K562 (cell line): Measurements from ENCODE around the gene COPRS. TPM values are rescaled to one million over a fixed set of nuclear protein-coding genes. Genes with fewer than 3 reads are reported as not detected.

Source experiments
- ATAC-seq: fragments of 200-7000 bp; cut with Tn5 transposase; 3 replicates; pipeline ENCODE4 v1.9.1; 2020; ENCODE audit warnings: moderate library complexity
- BruUV-seq: library from RNA; stranded (reverse); fragments of 400-500 nt; replicated peaks from 2 replicates; lab custom pipeline; 2021; lab: Mats Ljungman, UMichigan
- CTCF ChIA-PET: fragments of 300-600 bp; formaldehyde crosslinking; extraction: SDS; loops from one replicate; lab custom pipeline; 2021; ENCODE audit warnings: low intra/inter-chr PET ratio; lab: Yijun Ruan, JAX
- POLR2A ChIA-PET: fragments of 300-600, 350-650 bp; sonication (Branson Sonifier 250); formaldehyde crosslinking; extraction: SDS; loops from one replicate; lab custom pipeline; 2021; ENCODE audit warnings: antibody characterized with exemption, inconsistent platforms; lab: Yijun Ruan, JAX
- DNase-seq, 4 experiments: peaks; one replicate each; pipeline versions ENCODE4 v3.0.0 to v3.0.0-alpha.2; 2011 to 2018; ENCODE audit warnings: low spot score in 3 of 4, mixed read lengths in 3 of 4; ENCODE audit errors: extremely low read depth in 1 of 4
- FAIRE-seq: peaks from 2 replicates; lab custom pipeline; 2011; peaks lifted over from hg19 to GRCh38; lab: Jason Lieb, UNC
- H2AFZ ChIP-seq: 2 replicates; pipeline ENCODE4 v1.6.0; 2011; ENCODE audit warnings: low read depth, low read length, control low read depth, inconsistent platforms
- H3K27ac ChIP-seq: fragments of 200-600 bp; 3 replicates; pipeline ENCODE4 v1.8.0; 2011; ENCODE audit warnings: low read depth, mild to moderate bottlenecking, control low read depth, inconsistent platforms, low read length, moderate library complexity, mixed read lengths; ENCODE audit errors: extremely low read depth
- H3K27me3 ChIP-seq, 2 experiments: fragments of 300-600 bp in 1 of 2; 2 replicates in 1 of 2; 3 replicates in 1 of 2; pipeline versions ENCODE4 v1.6.0 to v1.8.0; 2011; ENCODE audit warnings: inconsistent platforms in 2 of 2, low read length in 2 of 2, mild to moderate bottlenecking in 1 of 2, mixed read lengths in 1 of 2, moderate library complexity in 1 of 2; ENCODE audit not compliant: control insufficient read depth in 2 of 2, insufficient read depth in 2 of 2
- H3K36me3 ChIP-seq: fragments of 300-600 bp; 3 replicates; pipeline ENCODE4 v1.8.0; 2011; ENCODE audit warnings: mild to moderate bottlenecking, low read length, inconsistent platforms; ENCODE audit not compliant: control insufficient read depth, insufficient read depth
- H3K4me1 ChIP-seq, 2 experiments: fragments of 200-600 bp in 1 of 2; replicated peaks in 1 of 2; 2 replicates in 1 of 2; 3 replicates in 1 of 2; pipeline versions ENCODE4 v1.5.1 to v1.8.0; 2011; ENCODE audit warnings: inconsistent platforms in 2 of 2, low read length in 2 of 2, mild to moderate bottlenecking in 1 of 2, mixed read lengths in 1 of 2, moderate library complexity in 1 of 2; ENCODE audit not compliant: control insufficient read depth in 2 of 2, insufficient read depth in 2 of 2
- H3K4me2 ChIP-seq: 2 replicates; pipeline ENCODE4 v1.6.1; 2011; ENCODE audit warnings: low read length, control low read depth, inconsistent platforms, mixed read lengths; ENCODE audit not compliant: insufficient read depth
- H3K4me3 ChIP-seq: fragments of 200-600 bp; sonication (generic), shearing (Covaris generic); 2 replicates; pipeline ENCODE4 v1.5.1; 2016; ENCODE audit warnings: control low read depth, inconsistent platforms
- H3K79me2 ChIP-seq: fragments of 200-600 bp; 3 replicates; pipeline ENCODE4 v1.8.0; 2011; ENCODE audit warnings: low read length, inconsistent platforms; ENCODE audit not compliant: control insufficient read depth, insufficient read depth
- H3K9ac ChIP-seq, 2 experiments: 2 replicates each; pipeline versions ENCODE4 v1.6.0 to v1.6.1; 2011; ENCODE audit warnings: low read depth in 2 of 2, low read length in 2 of 2, control low read depth in 1 of 2, inconsistent platforms in 1 of 2, mild to moderate bottlenecking in 1 of 2, mixed read lengths in 1 of 2; ENCODE audit not compliant: insufficient read depth in 1 of 2
- H3K9me1 ChIP-seq: one replicate; pipeline ENCODE4 v1.6.0; 2011; ENCODE audit warnings: inconsistent platforms, mild to moderate bottlenecking, low read length, moderate library complexity; ENCODE audit not compliant: control insufficient read depth, insufficient read depth
- H3K9me3 ChIP-seq: replicated peaks from 2 replicates; pipeline ENCODE4 v1.5.1; 2011; ENCODE audit warnings: low read depth, low read length, inconsistent platforms; ENCODE audit not compliant: control insufficient read depth, insufficient read depth
- H4K20me1 ChIP-seq: replicated peaks from 2 replicates; pipeline ENCODE4 v1.6.1; 2011; ENCODE audit warnings: low read length, inconsistent platforms, mixed read lengths; ENCODE audit not compliant: control insufficient read depth, insufficient read depth
- BACH1 ChIP-seq: fragments of 200-800 bp; sonication (Bioruptor generic); IDR thresholded peaks from 2 replicates; pipeline ENCODE4 v1.6.1; 2016; ENCODE audit warnings: missing genetic modification characterization, missing compliant biosample characterization
- BDP1 ChIP-seq: IDR thresholded peaks from 3 replicates; pipeline ENCODE4 v1.6.1; 2011; ENCODE audit not compliant: insufficient read length, insufficient read depth
- EGR1 ChIP-seq: fragments of 450-650 bp; conservative IDR thresholded peaks from 2 replicates; pipeline ENCODE4 v1.6.1; 2017; ENCODE audit warnings: mild to moderate bottlenecking
- EHMT2 ChIP-seq: fragments of 450-650 bp; IDR thresholded peaks from 2 replicates; pipeline ENCODE4 v1.6.1; 2018; ENCODE audit warnings: antibody characterized with exemption
- ETV6 ChIP-seq, 3 experiments: fragments of 150-350 bp in 1 of 3; sonication (generic) in 1 of 3; formaldehyde crosslinking in 1 of 3; IDR thresholded peaks; 2 replicates each; pipeline versions ENCODE4 v1.6.1 to v1.8.0; 2014 to 2022; ENCODE audit warnings: borderline replicate concordance in 2 of 3, low read depth in 2 of 3, antibody characterized with exemption in 1 of 3, low read length in 1 of 3, mild to moderate bottlenecking in 1 of 3, missing genetic modification reagents in 1 of 3
- FUS ChIP-seq: fragments of 200-400 bp; formaldehyde crosslinking; optimal IDR thresholded peaks from 2 replicates; pipeline ENCODE3; 2017; ENCODE audit warnings: low read depth, low read length
- HDAC1 ChIP-seq, 2 experiments: fragments of 450-650 bp; IDR thresholded peaks; 2 replicates each; pipeline ENCODE4 v1.6.1; 2016 to 2017; ENCODE audit warnings: inconsistent platforms in 1 of 2, mild to moderate bottlenecking in 1 of 2, moderate library complexity in 1 of 2
- ILK ChIP-seq: fragments of 450-650 bp; IDR thresholded peaks from 2 replicates; pipeline ENCODE4 v1.6.1; 2016; ENCODE audit warnings: missing genetic modification characterization, low read depth, mild to moderate bottlenecking, missing compliant biosample characterization, moderate library complexity, borderline replicate concordance
- NUFIP1 ChIP-seq: fragments of 450-650 bp; IDR thresholded peaks from 2 replicates; pipeline ENCODE4 v1.6.1; 2018; ENCODE audit not compliant: partially characterized antibody
- OTX1 ChIP-seq: fragments of 450-650 bp; formaldehyde crosslinking; IDR thresholded peaks from 2 replicates; pipeline ENCODE4 v1.4.0; 2022; ENCODE audit warnings: mild to moderate bottlenecking
- RAD21 ChIP-seq, 2 experiments: fragments of 250-450 bp in 1 of 2; fragments of 450-650 bp in 1 of 2; sonication (Bioruptor Pico) in 1 of 2; formaldehyde crosslinking in 1 of 2; IDR thresholded peaks in 1 of 2; conservative IDR thresholded peaks in 1 of 2; 2 replicates each; pipeline versions ENCODE4 v1.4.0 to v1.8.0; 2020 to 2022; ENCODE audit warnings: mild to moderate bottlenecking in 2 of 2, moderate library complexity in 1 of 2
- WGBS: fragments of 100-300 bp; shearing (Covaris generic); methylation state at CpG from one replicate; pipeline ENCODE4 v1.1.6; 2016; ENCODE audit warnings: low coverage, mixed read lengths; ENCODE audit not compliant: insufficient coverage; ENCODE audit errors: missing lambda C conversion rate; 5-methylcytosine and 5-hydroxymethylcytosine counted together
- in situ Hi-C: fragments of 300-500 bp; cut with MboI; formaldehyde crosslinking; loops from 4 replicates; pipeline ENCODE4 v1.15.0; 2018; ENCODE audit warnings: inconsistent platforms, mixed read lengths
- intact Hi-C: fragments of 100-400 bp; cut with micrococcal nuclease; formaldehyde crosslinking; loops from 2 replicates; pipeline ENCODE4 v1.14.2; 2022
- polyA plus RNA-seq, 8 experiments: library from polyadenylated mRNA; depleted of rRNA in 4 of 8; stranded (reverse) in 5 of 8; unstranded in 3 of 8; fragments of >200 nt; fragmentation: Nextera tagmentation in 2 of 8; fragmentation: Illumina TruSeq in 1 of 8; extraction: Ambion mirVana in 2 of 8; extraction: Trizol in 1 of 8; gene quantifications; 2 replicates each; pipeline versions ENCODE4 v1.2.1 to v1.2.3, GENCODE V29; 2011 to 2014; ENCODE audit warnings: inconsistent platforms in 1 of 8, missing spikeins in 1 of 8
- total RNA-seq, 7 experiments: library from RNA; depleted of rRNA in 6 of 7; stranded (reverse); fragments of >200 nt in 6 of 7; fragmentation: Illumina TruSeq in 2 of 7; extraction: Trizol in 2 of 7; gene quantifications; 2 replicates each; pipeline versions ENCODE4 v1.2.1 to v1.2.3, GENCODE V29; 2011 to 2021; ENCODE audit warnings: low replicate concordance in 1 of 7
- TF ChIP-seq, protein P1 (sequence below): IDR thresholded peaks from 3 replicates; pipeline ENCODE4 v1.6.1; 2011; ENCODE audit warnings: borderline replicate concordance, mild to moderate bottlenecking; ENCODE audit not compliant: insufficient read length, insufficient read depth

Gene COPRS
- total and polyA plus RNA-seq, 9 of the 15 experiments (the other 6 are each of a cell fraction or from before 2014, with no cell fraction given), result 11.9 to 102 (median 60.5) TPM

DNA sequence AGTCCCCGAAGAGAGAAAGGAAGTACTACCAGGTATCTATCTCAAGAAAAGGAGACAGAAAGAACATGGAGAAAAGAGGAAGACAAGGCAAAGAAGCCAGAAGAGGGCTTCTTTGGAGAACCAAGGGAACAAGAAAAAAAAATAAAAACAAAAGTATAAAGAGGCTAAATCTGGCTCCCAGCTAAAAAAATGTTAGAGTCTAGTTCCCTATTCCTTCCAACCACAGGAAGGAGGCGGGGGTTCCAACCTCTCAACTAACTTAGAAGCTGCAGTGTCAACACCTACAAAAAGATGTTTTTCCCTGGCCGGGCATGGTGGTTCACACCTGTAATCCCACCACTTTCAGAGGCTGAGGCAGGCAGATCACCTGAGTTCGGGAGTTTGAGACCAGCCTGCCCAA, 29.1 kb upstream of the COPRS start:
- Histone ChIP-seq H3K9me1 (no peaks in the 10 kb centered on the region), H2AFZ (no peak overlapping the region), H3K4me1 (no peaks in the 10 kb centered on the region), H4K20me1 (no peaks in the 10 kb centered on the region), H3K9ac (no peak overlapping the region), H3K27me3 (no peaks in the 10 kb centered on the region), H3K9me3 (no peaks in the 10 kb centered on the region), H3K4me2 (no peak overlapping the region), H3K27ac (no peak overlapping the region), H3K36me3 (peaks cover 89% of the 10 kb centered on the region), H3K79me2 (no peaks in the 10 kb centered on the region), H3K4me3 (no peak overlapping the region)
- ATAC-seq (no peak), DNase-seq (no peak), FAIRE-seq (no peak)
- POLR2A ChIA-PET, result interaction anchor here (0.6 to 1.7 kb wide), 2 partner anchors 29 to 235 kb away, joined by 3 to 4 read pairs; partner anchors contain the start of gene COPRS
- CTCF ChIA-PET, result no interaction called here
- in situ Hi-C loops (no loop called here), intact Hi-C loops (no loop called here)
- 93% methylated on average over 4 of the region's 4 CpGs for WGBS
- BruUV-seq, result no TSS peak
- TF ChIP-seq EHMT2, result no peak

DNA sequence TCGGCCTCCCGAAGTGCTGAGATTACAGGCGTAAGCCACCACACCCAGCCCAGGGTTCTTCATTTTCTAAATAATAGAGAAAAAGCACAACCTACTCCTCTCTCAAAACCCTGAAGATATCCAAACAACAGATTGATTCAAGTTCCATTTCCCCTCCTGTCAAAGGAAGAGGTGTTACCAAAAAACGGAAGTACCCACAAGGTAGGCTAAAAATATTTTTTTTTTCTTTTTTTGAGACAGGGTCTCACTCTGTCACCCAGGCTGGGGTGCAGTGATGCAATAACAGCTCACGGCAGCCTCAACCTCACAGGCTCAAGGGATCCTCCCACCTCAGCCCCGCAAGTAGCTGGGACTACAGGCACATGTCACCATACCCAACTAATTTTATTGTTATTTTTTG, 23.5 kb upstream of the COPRS start:
- no peak overlapping the region for H3K4me3 ChIP-seq
- TF ChIP-seq, protein P1, sequence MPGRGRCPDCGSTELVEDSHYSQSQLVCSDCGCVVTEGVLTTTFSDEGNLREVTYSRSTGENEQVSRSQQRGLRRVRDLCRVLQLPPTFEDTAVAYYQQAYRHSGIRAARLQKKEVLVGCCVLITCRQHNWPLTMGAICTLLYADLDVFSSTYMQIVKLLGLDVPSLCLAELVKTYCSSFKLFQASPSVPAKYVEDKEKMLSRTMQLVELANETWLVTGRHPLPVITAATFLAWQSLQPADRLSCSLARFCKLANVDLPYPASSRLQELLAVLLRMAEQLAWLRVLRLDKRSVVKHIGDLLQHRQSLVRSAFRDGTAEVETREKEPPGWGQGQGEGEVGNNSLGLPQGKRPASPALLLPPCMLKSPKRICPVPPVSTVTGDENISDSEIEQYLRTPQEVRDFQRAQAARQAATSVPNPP, result no peak
- TF ChIP-seq EGR1, result no peak
- no peak for TF ChIP-seq HDAC1 (IDR thresholded peaks at IDR 0.05)
- no peak for TF ChIP-seq OTX1
- no peak for TF ChIP-seq NUFIP1
- TF ChIP-seq RAD21 (CRISPR knock-in tag; conservative IDR thresholded peaks at IDR 0.05 in 1 of 2, IDR thresholded peaks at IDR 0.05 in 1 of 2), result no peak
- no peak for TF ChIP-seq FUS
- no peak for TF ChIP-seq BDP1
- no peak for TF ChIP-seq BACH1 (tag)
- no peak for TF ChIP-seq ILK (tag)
- no peak for TF ChIP-seq ETV6 (IDR thresholded peaks at IDR 0.05; ENCODE audit: borderline replicate concordance in 1 of 2, low read depth in 2 of 2, low read length in 1 of 2)
- no peak for TF ChIP-seq ETV6 (CRISPR knock-in tag; IDR thresholded peaks at IDR 0.05; ENCODE audit: borderline replicate concordance)
- in situ Hi-C loops (no loop called here), intact Hi-C loops (no loop called here)
- H3K9ac ChIP-seq, result no peak overlapping the region
- no peaks in the 10 kb centered on the region for H3K9me1 ChIP-seq
- H3K4me1 ChIP-seq, result no peaks in the 10 kb centered on the region; a peak in 1 of 5 replicates
- no peaks in the 10 kb centered on the region for H4K20me1 ChIP-seq
- H3K27me3 ChIP-seq, result no peaks in the 10 kb centered on the region
- WGBS, result 72% methylated on average over 6 of the region's 6 CpGs
- no TSS peak for BruUV-seq
- H3K79me2 ChIP-seq, result no peaks in the 10 kb centered on the region
- H2AFZ ChIP-seq, result no peak overlapping the region
- H3K36me3 ChIP-seq, result peaks cover 90% of the 10 kb centered on the region
- DNase-seq (no peak), ATAC-seq (no peak), FAIRE-seq (no peak)
- no peaks in the 10 kb centered on the region for H3K9me3 ChIP-seq
- no peak overlapping the region for H3K4me2 ChIP-seq
- no peak overlapping the region for H3K27ac ChIP-seq
- CTCF ChIA-PET, result interaction anchor here (0.7 kb wide), 1 partner anchor 17 kb away, joined by 9 read pairs; no protein-coding TSS in a partner anchor
- POLR2A ChIA-PET, result interaction anchor here (0.6 to 1.8 kb wide), 3 partner anchors 10 to 19 kb away, joined by 3 to 5 read pairs (median 4); partner anchors contain the start of gene UTP6
